AG04449 (cell line): ENCODE measurements around the gene HPD.
A peak's percentile ranks its signal among the peaks of the same experiment; 100 is the strongest.

Experiments used
- CTCF ChIA-PET: fragments of 350-600 bp; formaldehyde crosslinking; extraction: SDS; loops from one replicate; lab custom pipeline; 2021; ENCODE audit warnings: antibody characterized with exemption; lab: Yijun Ruan, JAX
- POLR2A ChIA-PET: fragments of 400-600, 350-600 bp; formaldehyde crosslinking; extraction: SDS; loops from one replicate; lab custom pipeline; 2020; ENCODE audit warnings: antibody characterized with exemption, inconsistent platforms; lab: Yijun Ruan, JAX
- DNase-seq: peaks from one replicate; pipeline ENCODE4 v3.0.0-alpha.2; 2010; ENCODE audit warnings: low read depth, low spot score
- H3K4me3 ChIP-seq: 2 replicates; pipeline ENCODE4 v1.5.1; 2011; ENCODE audit warnings: low read depth, mild to moderate bottlenecking, control low read depth, low read length
- CTCF ChIP-seq: IDR thresholded peaks from one replicate; pipeline ENCODE4 v1.5.1; 2011; ENCODE audit warnings: mild to moderate bottlenecking, moderate library complexity, low read length, control low read depth, inconsistent platforms; ENCODE audit not compliant: insufficient read depth; ENCODE audit errors: missing control alignments

Gene HPD

GRCh38 chr12:121823101-121823726 lies 35.4 kb downstream of the HPD start:
- no peak for DNase-seq
- no peak overlapping the region for H3K4me3 ChIP-seq
- ChIA-PET CTCF (interaction anchor here (0.9 to 7.4 kb wide), 6 partner anchors 11 to 38 kb away, joined by 3 to 61 read pairs (median 20); partner anchors contain the start of gene RHOF), POLR2A (interaction anchor here (0.7 kb wide), 1 partner anchor 21 kb away, joined by 4 read pairs; no protein-coding TSS in a partner anchor)
- TF ChIP-seq CTCF, result peak; percentile 12

- DNase-seq, result no peak
- ChIA-PET CTCF (interaction anchor here (0.6 to 1.6 kb wide), 4 partner anchors 11 to 67 kb away, joined by 3 to 6 read pairs (median 4); no protein-coding TSS in a partner anchor), POLR2A (interaction anchor here (1.0 kb wide), 1 partner anchor 10 kb away, joined by 3 read pairs; no protein-coding TSS in a partner anchor)
- no peak for TF ChIP-seq CTCF
- H3K4me3 ChIP-seq, result no peak overlapping the region
Observed at GRCh38 chr12:121822393-121823100, 36.1 kb downstream of the HPD start.

- POLR2A ChIA-PET, result no interaction called here
- no peak overlapping the region for H3K4me3 ChIP-seq
- TF ChIP-seq CTCF, result no peak
- CTCF ChIA-PET, result interaction anchor here (1.8 to 31.1 kb wide), 2 partner anchors 9 to 33 kb away, joined by 12 to 1100 read pairs; partner anchors contain the start of gene RHOF
- no peak for DNase-seq
Observed at GRCh38 chr12:121820056-121820455, 38.6 kb downstream of the HPD start.

GRCh38 chr12:121819212-121819949 lies 39.3 kb downstream of the HPD start:
- ChIA-PET POLR2A (no interaction called here), CTCF (interaction anchor here (31.1 kb wide), 1 partner anchor 32 kb away, joined by 1100 read pairs; the partner anchor contains the start of gene RHOF)
- H3K4me3 ChIP-seq, result no peak overlapping the region
- DNase-seq, result no peak
- no peak for TF ChIP-seq CTCF

- DNase-seq, result no peak
- POLR2A ChIA-PET, result no interaction called here
- CTCF ChIA-PET, result interaction anchor here (31.1 kb wide), 1 partner anchor 31 kb away, joined by 1100 read pairs; the partner anchor contains the start of gene RHOF
- no peak overlapping the region for H3K4me3 ChIP-seq
- TF ChIP-seq CTCF, result no peak
Observed at GRCh38 chr12:121817648-121818043, 41.0 kb downstream of the HPD start.
